ENCODE measurements around the gene JUN.

The JUN gene

DNA sequence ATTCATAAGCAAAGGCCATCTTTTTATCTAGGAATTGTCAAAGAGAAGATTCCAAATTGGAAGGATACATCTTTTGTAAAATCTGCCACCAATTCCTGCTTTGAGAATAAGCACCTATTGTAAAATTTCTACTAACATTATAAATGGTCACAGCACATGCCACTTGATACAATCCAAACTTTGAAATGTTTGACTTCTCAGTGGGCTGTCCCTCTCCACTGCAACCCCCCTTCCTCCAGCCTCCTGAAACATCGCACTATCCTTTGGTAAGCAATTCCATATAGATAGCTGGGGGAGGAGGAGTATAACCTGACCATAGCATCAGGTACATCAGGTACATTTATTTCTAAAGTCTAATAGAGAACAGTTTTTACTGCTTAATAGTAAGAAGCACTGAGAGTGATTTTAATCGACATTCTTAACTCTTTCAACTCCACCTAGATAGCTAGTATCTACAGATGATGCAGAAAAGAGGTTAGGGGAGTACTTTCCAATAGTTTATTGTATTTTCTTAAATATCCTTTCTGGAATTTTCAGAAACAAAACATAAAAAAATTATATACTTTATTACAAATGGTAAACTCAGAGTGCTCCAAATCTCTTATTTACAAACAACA, 2.9 kb downstream of the JUN start:
- Histone ChIP-seq H3K27ac (ENCODE audit: extremely low read depth, low read depth, low read length) (peak overlapping the region; percentile 97), H3K9me3 (ENCODE audit: control insufficient read depth, insufficient read depth, low read depth, low read length) (no peaks in the 10 kb centered on the region), H3K36me3 (ENCODE audit: control insufficient read depth in 2 of 2, insufficient read depth in 1 of 2, low read length in 2 of 2) (peaks cover 0 to 18% of the 10 kb centered on the region in 2 experiments; a peak in 1 of 3 replicates), H3K4me1 (ENCODE audit: control insufficient read depth, insufficient read depth, low read length) (peaks cover 9% of the 10 kb centered on the region), H3K4me3 (ENCODE audit: low read depth, low read length) (peak overlapping the region; percentile 91)
- ChIA-PET CTCF (interaction anchor here (0.7 to 1.6 kb wide), 4 partner anchors 40 to 433 kb away, joined by 3 to 6 read pairs (median 4); no protein-coding TSS in a partner anchor), POLR2A (interaction anchor here (1.5 to 3.0 kb wide), 4 partner anchors 26 to 434 kb away, joined by 4 to 9 read pairs (median 6); partner anchors contain the start of gene MYSM1)
- TF ChIP-seq, protein P1, sequence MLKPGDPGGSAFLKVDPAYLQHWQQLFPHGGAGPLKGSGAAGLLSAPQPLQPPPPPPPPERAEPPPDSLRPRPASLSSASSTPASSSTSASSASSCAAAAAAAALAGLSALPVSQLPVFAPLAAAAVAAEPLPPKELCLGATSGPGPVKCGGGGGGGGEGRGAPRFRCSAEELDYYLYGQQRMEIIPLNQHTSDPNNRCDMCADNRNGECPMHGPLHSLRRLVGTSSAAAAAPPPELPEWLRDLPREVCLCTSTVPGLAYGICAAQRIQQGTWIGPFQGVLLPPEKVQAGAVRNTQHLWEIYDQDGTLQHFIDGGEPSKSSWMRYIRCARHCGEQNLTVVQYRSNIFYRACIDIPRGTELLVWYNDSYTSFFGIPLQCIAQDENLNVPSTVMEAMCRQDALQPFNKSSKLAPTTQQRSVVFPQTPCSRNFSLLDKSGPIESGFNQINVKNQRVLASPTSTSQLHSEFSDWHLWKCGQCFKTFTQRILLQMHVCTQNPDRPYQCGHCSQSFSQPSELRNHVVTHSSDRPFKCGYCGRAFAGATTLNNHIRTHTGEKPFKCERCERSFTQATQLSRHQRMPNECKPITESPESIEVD (tag by site-specific recombination; IDR thresholded peaks at IDR 0.05), result peak; percentile 58
- TF ChIP-seq PRDM10 (tag by site-specific recombination; IDR thresholded peaks at IDR 0.05), result peak; percentile 71
- TF ChIP-seq ZBTB26 (tag by site-specific recombination; optimal IDR thresholded peaks at IDR 0.05), result no peak
- no peak for TF ChIP-seq ZNF776 (tag by site-specific recombination; IDR thresholded peaks at IDR 0.05; ENCODE audit: borderline replicate concordance)
- no peak for TF ChIP-seq ZNF211 (tag by site-specific recombination; IDR thresholded peaks at IDR 0.05; ENCODE audit: low read depth)
- TF ChIP-seq ZNF629 (tag by site-specific recombination; IDR thresholded peaks at IDR 0.05), result no peak
- TF ChIP-seq SP7 (tag by site-specific recombination; IDR thresholded peaks at IDR 0.05), result no peak
- TF ChIP-seq ZNF37A (tag by site-specific recombination; IDR thresholded peaks at IDR 0.05), result no peak
- no peak for TF ChIP-seq ZNF560 (tag by site-specific recombination; IDR thresholded peaks at IDR 0.05; ENCODE audit: borderline replicate concordance)
- 0 out of 2 replicates have a peak, but pooled peaks have one; percentile 51 for TF ChIP-seq ZEB2 (tag by site-specific recombination; IDR thresholded peaks at IDR 0.05)
- no peak for TF ChIP-seq ZNF324 (tag by site-specific recombination; IDR thresholded peaks at IDR 0.05)
- TF ChIP-seq FEZF1 (tag by site-specific recombination; IDR thresholded peaks at IDR 0.05), result peak; percentile 40
- 0 out of 2 replicates have a peak, but pooled peaks have one; percentile 12 for TF ChIP-seq GLI2 (tag by site-specific recombination; IDR thresholded peaks at IDR 0.05; ENCODE audit: borderline replicate concordance, low read depth)
- TF ChIP-seq ZSCAN30 (tag by site-specific recombination; IDR thresholded peaks at IDR 0.05), result no peak
- no peak for TF ChIP-seq ZNF19 (tag by site-specific recombination; IDR thresholded peaks at IDR 0.05; ENCODE audit: low read depth)
- no peak for TF ChIP-seq ZNF354C (tag by site-specific recombination; IDR thresholded peaks at IDR 0.05; ENCODE audit: borderline replicate concordance, low read depth)
- 0 out of 2 replicates have a peak, but pooled peaks have one; percentile 14 for TF ChIP-seq ZNF10 (tag by site-specific recombination; IDR thresholded peaks at IDR 0.05)
- no peak for TF ChIP-seq ZNF830 (tag by site-specific recombination; IDR thresholded peaks at IDR 0.05; ENCODE audit: low read depth)
- TF ChIP-seq ZNF239 (tag by site-specific recombination; IDR thresholded peaks at IDR 0.05), result no peak
- no peak for TF ChIP-seq ZNF175 (tag by site-specific recombination; IDR thresholded peaks at IDR 0.05)
- TF ChIP-seq ZNF138 (tag by site-specific recombination; IDR thresholded peaks at IDR 0.05; ENCODE audit: borderline replicate concordance), result no peak
- TF ChIP-seq ZNF561 (tag by site-specific recombination; IDR thresholded peaks at IDR 0.05; ENCODE audit: borderline replicate concordance), result no peak
- TF ChIP-seq YY1 (tag by site-specific recombination; IDR thresholded peaks at IDR 0.05), result no peak
- TF ChIP-seq MZF1 (tag by site-specific recombination; IDR thresholded peaks at IDR 0.05; ENCODE audit: borderline replicate concordance), result no peak
- no peak for TF ChIP-seq ZBTB6 (tag by site-specific recombination; IDR thresholded peaks at IDR 0.05)
- TF ChIP-seq ZNF529 (tag by site-specific recombination; IDR thresholded peaks at IDR 0.05; ENCODE audit: insufficient replicate concordance), result no peak
- no peak for TF ChIP-seq PRDM1 (tag by site-specific recombination; IDR thresholded peaks at IDR 0.05)
- TF ChIP-seq ZNF416 (tag by site-specific recombination; IDR thresholded peaks at IDR 0.05), result no peak
- TF ChIP-seq ZNF292 (tag by site-specific recombination; IDR thresholded peaks at IDR 0.05; ENCODE audit: borderline replicate concordance, low read depth), result no peak
- 0 out of 2 replicates have a peak, but pooled peaks have one; percentile 28 for TF ChIP-seq ZNF184 (tag by site-specific recombination; IDR thresholded peaks at IDR 0.05)
